Stimulated activated effector memory CD8-positive, alpha-beta T cell treated with anti-CD3 and anti-CD28 coated beads, Interleukin-12 subunit alpha, Interleukin-12 subunit beta, amount 100 ng/mL, for 72 hours (primary cell): ENCODE results near the gene AFF1.
"Not testable (repeated sequence)": the region's sequence is repeated elsewhere in the genome, so short reads cannot be mapped to it uniquely, and the experiment has no call there.

ENCODE experiments used
- ATAC-seq: fragments of 150-1000 bp; cut with Tn5 transposase; 2 replicates; pipeline ENCODE4 v1.10.0; 2021
- DNase-seq, 2 donors: peaks; one replicate each; pipeline ENCODE4 v3.0.0; 2021 to 2022; ENCODE audit warnings: low spot score in 2 of 2
- H3K27ac Mint-ChIP-seq: one replicate; pipeline ENCODE4 v1.8.0; 2022; ENCODE audit warnings: mild to moderate bottlenecking, mixed read lengths
- H3K36me3 Mint-ChIP-seq: one replicate; pipeline ENCODE4 v1.8.0; 2022; ENCODE audit warnings: mild to moderate bottlenecking, mixed read lengths
- H3K4me1 Mint-ChIP-seq: one replicate; pipeline ENCODE4 v1.8.0; 2022; ENCODE audit warnings: mixed read lengths
- H3K4me3 Mint-ChIP-seq: one replicate; pipeline ENCODE4 v1.8.0; 2022; ENCODE audit warnings: mild to moderate bottlenecking, mixed read lengths
- H3K9me3 Mint-ChIP-seq: one replicate; pipeline ENCODE4 v1.8.0; 2022; ENCODE audit warnings: mixed read lengths

The AFF1 gene

GRCh38 chr4:87005690-87006425 is 71.0 kb downstream of the AFF1 start:
- H3K9me3 Mint-ChIP-seq: no peaks in the 10 kb centered on the region
- H3K27ac Mint-ChIP-seq: peak overlapping the region; percentile 99
- DNase-seq (peak; percentile 15 to 70), ATAC-seq (peak; percentile 62)
- H3K4me1 Mint-ChIP-seq: peaks cover 49% of the 10 kb centered on the region
- peak overlapping the region; percentile 91 for H3K4me3 Mint-ChIP-seq
- peaks cover 29% of the 10 kb centered on the region for H3K36me3 Mint-ChIP-seq

GRCh38 chr4:87006426-87006675 is 71.5 kb downstream of the AFF1 start:
- no peak for ATAC-seq
- H3K4me3 Mint-ChIP-seq: peak overlapping the region; percentile 91
- no peak for DNase-seq
- peak overlapping the region; percentile 99 for H3K27ac Mint-ChIP-seq
- peaks cover 29% of the 10 kb centered on the region for H3K36me3 Mint-ChIP-seq
- H3K4me1 Mint-ChIP-seq: peaks cover 49% of the 10 kb centered on the region
- no peaks in the 10 kb centered on the region for H3K9me3 Mint-ChIP-seq

DNA sequence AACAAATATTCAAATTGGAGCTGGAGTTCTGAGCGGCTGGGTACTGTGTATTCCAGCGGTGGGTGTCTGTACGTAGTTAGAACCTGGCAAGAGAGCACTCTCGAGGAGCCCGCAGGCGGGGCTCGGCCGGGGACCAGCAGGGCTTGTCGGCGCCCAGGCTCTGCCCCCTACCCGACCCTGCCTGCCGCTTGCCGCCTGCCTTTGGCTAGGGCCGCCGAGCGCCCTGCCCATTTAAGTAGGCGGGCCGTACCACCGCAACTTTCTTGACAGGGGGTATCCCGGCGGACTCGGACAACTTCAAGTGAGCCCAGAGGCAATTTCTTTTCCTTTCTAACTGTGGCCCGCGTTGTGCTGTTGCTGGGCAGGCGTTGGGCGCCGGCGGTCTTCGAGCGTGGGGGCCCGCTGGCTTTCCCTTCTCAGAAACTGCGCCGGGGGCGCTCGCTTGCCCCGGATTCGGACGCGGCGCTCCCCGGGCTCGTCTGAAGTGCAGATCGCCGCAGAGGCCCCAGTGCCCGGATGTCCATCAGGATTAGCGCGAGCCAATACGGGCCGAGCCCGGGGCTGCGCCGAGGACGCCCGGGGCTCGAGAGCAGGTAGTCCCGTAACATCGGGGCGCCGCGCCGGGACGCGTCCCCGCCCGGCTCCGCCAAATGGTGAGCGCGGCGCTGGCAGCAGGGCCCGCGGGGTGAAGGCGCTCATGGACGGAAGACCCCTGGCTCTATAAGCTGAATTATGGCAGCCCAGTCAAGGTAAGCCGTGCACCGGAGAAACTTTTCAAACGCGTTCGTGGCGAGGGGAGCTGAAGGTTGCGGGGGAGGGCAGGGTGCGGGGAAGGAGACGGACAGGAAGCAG is 72.1 kb downstream of the AFF1 start:
- Mint-ChIP-seq H3K27ac (peak overlapping the region; percentile 99), H3K4me1 (peaks cover 49% of the 10 kb centered on the region), H3K36me3 (peaks cover 29% of the 10 kb centered on the region), H3K4me3 (peak overlapping the region; percentile 91), H3K9me3 (no peaks in the 10 kb centered on the region)
- DNase-seq: peak; percentile 91 to 97
- ATAC-seq: peak; percentile 87

DNA sequence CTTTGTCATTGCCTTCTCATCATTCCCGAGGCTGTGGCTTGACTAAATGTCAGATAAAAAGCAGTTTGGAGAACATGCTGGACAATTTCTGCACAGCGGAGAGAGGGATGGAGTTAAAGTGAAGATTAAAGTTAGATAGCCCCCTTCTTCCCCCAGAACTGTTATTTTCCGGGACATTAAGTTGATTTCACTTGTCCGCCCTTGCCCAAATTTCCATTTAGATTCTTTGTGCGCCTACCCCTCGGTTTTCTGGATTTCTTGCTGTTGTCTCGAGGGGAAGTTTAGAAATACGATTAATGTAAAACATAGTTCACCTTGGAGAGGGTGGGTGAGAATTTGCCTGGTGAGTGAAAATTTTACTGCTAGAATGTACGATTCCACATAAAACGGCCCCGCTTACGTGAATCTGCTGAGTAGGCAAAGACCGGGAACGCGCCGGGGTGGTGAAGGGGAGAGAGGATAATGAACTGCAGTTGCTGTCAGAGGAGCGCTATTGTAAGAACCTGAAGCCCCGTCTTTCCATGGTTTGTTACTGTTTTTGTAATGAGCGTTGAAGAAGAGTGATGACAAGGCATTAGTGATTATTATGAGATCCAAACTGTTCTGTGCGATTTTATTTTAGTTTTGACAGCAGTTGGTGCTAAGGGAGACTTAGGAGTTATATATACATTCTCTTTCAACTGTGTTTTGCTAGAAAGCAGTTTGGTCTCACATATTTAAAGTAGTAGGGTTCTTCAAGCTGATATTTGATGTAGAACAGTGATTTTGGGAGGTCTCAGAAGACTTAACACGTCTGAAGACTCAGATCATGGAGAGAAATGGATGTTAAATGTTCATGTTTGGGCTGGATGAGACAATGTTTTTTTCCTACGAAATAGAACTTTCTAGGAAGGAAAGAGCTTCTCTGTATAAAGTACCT is 73.0 kb downstream of the AFF1 start:
- DNase-seq (peak in 1 of 2 donors; percentile 62), ATAC-seq (no peak)
- H3K4me1 Mint-ChIP-seq: peaks cover 48% of the 10 kb centered on the region
- H3K36me3 Mint-ChIP-seq: peaks cover 29% of the 10 kb centered on the region
- peak overlapping the region; percentile 99 for H3K27ac Mint-ChIP-seq
- H3K9me3 Mint-ChIP-seq: no peaks in the 10 kb centered on the region
- peak overlapping the region; percentile 91 for H3K4me3 Mint-ChIP-seq

DNA sequence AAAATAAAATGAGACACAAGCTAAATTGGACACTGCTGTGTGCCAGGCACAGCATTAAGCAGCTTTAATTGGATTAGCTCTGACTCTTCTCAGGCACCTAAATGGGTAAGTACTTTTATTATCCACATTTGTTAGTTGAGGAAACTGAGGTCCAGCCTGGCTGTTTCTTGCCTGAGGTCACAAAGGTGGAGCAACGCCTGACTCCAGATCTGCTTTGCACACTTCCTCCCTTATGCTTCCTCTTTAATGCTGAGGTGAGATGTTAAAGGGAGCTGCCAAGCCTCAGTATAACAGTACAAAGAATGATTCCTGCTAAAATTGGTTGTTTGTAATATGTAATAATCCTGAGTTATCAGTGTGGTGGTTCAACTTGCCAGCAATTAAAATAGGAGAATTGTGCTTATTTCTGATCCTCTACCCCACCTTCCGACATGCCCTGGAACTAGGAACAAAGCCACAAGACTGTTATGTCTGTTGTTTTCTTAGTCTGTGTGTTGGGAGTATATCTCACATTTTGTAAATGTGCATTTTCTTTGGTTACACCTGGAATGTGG is 74.4 kb downstream of the AFF1 start:
- Mint-ChIP-seq H3K4me1 (peaks cover 59% of the 10 kb centered on the region), H3K9me3 (no peaks in the 10 kb centered on the region), H3K4me3 (peak overlapping the region; percentile 91), H3K36me3 (peaks cover 29% of the 10 kb centered on the region), H3K27ac (peak overlapping the region; percentile 12)
- no peak for DNase-seq
- no peak for ATAC-seq

- Mint-ChIP-seq H3K9me3 (no peaks in the 10 kb centered on the region), H3K4me1 (peaks cover 62% of the 10 kb centered on the region), H3K36me3 (peaks cover 29% of the 10 kb centered on the region), H3K27ac (no peak overlapping the region), H3K4me3 (peak overlapping the region; percentile 91)
- no peak for DNase-seq
- no peak for ATAC-seq
These were observed 75.4 kb downstream of the AFF1 start for GRCh38 chr4:87010192-87010591.

GRCh38 chr4:87011340-87012034 is 76.7 kb downstream of the AFF1 start:
- DNase-seq: no peak
- peaks cover 55% of the 10 kb centered on the region for H3K4me1 Mint-ChIP-seq
- no peak for ATAC-seq
- no peak overlapping the region for H3K4me3 Mint-ChIP-seq
- peaks cover 18% of the 10 kb centered on the region for H3K36me3 Mint-ChIP-seq
- no peaks in the 10 kb centered on the region for H3K9me3 Mint-ChIP-seq
- H3K27ac Mint-ChIP-seq: no peak overlapping the region

GRCh38 chr4:87012265-87012953 is 77.6 kb downstream of the AFF1 start:
- Mint-ChIP-seq H3K36me3 (peaks cover 10% of the 10 kb centered on the region), H3K4me1 (peaks cover 55% of the 10 kb centered on the region), H3K4me3 (no peak overlapping the region), H3K9me3 (no peaks in the 10 kb centered on the region), H3K27ac (no peak overlapping the region)
- DNase-seq (no peak), ATAC-seq (no peak)

- H3K4me3 Mint-ChIP-seq, H3K9me3 Mint-ChIP-seq, DNase-seq, H3K36me3 Mint-ChIP-seq, ATAC-seq: not testable (repeated sequence)
- peak overlapping the region; percentile 32 for H3K27ac Mint-ChIP-seq
- H3K4me1 Mint-ChIP-seq: peaks cover 54% of the 10 kb centered on the region
These were observed 78.1 kb downstream of the AFF1 start for GRCh38 chr4:87012954-87013308.

DNA sequence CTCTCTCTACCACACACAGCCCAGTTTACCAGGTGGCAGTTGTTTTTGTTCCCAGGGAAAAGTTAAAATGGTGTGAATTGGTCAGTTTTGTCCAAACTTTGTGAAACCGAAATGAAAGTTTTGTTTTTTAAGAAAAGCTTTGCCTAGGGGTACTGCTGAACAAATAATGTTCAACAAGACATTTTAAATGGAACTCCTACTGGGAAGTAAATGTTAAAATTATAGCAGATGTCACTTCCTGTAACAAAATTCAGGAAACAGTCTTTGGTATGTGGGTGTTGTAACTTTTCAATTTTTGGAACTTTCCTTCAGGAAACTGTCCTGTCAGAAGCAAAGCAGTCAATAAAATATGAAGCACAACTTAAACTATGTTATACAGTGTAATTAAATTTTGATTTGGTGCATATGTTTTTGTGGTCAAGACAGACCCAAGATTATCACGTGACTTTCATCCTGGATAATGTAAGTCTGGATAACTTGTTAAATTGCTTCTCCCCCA is 79.5 kb downstream of the AFF1 start:
- H3K4me3 Mint-ChIP-seq: no peak overlapping the region
- H3K9me3 Mint-ChIP-seq: no peaks in the 10 kb centered on the region
- H3K27ac Mint-ChIP-seq: no peak overlapping the region

DNA sequence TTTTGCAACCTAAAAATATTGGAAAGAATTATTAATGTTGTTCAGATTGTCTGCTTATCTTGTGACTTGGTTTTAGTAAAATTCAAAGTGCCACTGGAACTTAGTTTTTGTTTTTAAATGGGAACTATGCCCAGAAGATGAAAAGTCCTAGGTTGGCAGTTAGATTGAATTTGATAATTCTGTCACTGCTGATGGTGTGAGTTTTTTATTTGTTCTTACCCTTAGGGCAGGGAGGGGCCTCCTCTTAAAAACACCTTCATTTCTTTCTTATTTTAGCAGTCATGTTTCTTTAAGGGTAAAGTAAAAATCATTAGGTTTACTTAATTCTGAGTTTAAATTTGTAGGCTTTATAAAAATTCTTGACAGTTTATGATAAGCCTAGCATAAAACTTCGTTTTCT is 80.6 kb downstream of the AFF1 start:
- Mint-ChIP-seq H3K4me1 (peaks cover 60% of the 10 kb centered on the region), H3K4me3 (no peak overlapping the region), H3K36me3 (no peaks in the 10 kb centered on the region), H3K9me3 (no peaks in the 10 kb centered on the region), H3K27ac (no peak overlapping the region)
- DNase-seq: no peak
- ATAC-seq: no peak

More for the DNA sequence above, 79.5 kb downstream of the AFF1 start:
- DNase-seq (no peak), ATAC-seq (no peak)
- peaks cover 58% of the 10 kb centered on the region for H3K4me1 Mint-ChIP-seq
- no peaks in the 10 kb centered on the region for H3K36me3 Mint-ChIP-seq

- no peak for ATAC-seq
- Mint-ChIP-seq H3K4me3 (no peak overlapping the region), H3K27ac (peak overlapping the region; percentile 16), H3K36me3 (no peaks in the 10 kb centered on the region), H3K9me3 (no peaks in the 10 kb centered on the region), H3K4me1 (peaks cover 61% of the 10 kb centered on the region)
- DNase-seq: no peak
These were observed 83.0 kb downstream of the AFF1 start for GRCh38 chr4:87017580-87018342.

- peaks cover 59% of the 10 kb centered on the region for H3K4me1 Mint-ChIP-seq
- peak overlapping the region; percentile 16 for H3K27ac Mint-ChIP-seq
- ATAC-seq: no peak
- DNase-seq: no peak
- H3K9me3 Mint-ChIP-seq: no peaks in the 10 kb centered on the region
- no peak overlapping the region for H3K4me3 Mint-ChIP-seq
- no peaks in the 10 kb centered on the region for H3K36me3 Mint-ChIP-seq
These were observed 83.9 kb downstream of the AFF1 start for GRCh38 chr4:87018753-87019152.
